B cell (primary cell): ENCODE measurements around the gene DLGAP3. TPM values are rescaled to one million over a fixed set of nuclear protein-coding genes. Genes with fewer than 3 reads are reported as not detected.

Experiments
- ATAC-seq: fragments of 200-7000 bp; cut with Tn5 transposase; one replicate; pipeline ENCODE4 v1.10.0; 2021; ENCODE audit warnings: low read depth, mild to moderate bottlenecking, moderate number of reproducible peaks, moderate library complexity
- CTCF ChIA-PET: fragments of 350-600 bp; sonication (Branson Sonifier 250); formaldehyde crosslinking; loops from one replicate; lab custom pipeline; 2021; ENCODE audit warnings: antibody characterized with exemption, inconsistent platforms; lab: Charles Lee
- POLR2A ChIA-PET: fragments of 350-600 bp; sonication (Branson Sonifier 250); formaldehyde crosslinking; loops from one replicate; lab custom pipeline; 2021; ENCODE audit warnings: antibody characterized with exemption; lab: Charles Lee
- DNase-seq: peaks from one replicate; pipeline ENCODE4 v3.0.0; 2013
- H2AFZ ChIP-seq: 2 replicates; pipeline ENCODE4 v1.6.1; 2012; ENCODE audit warnings: mild to moderate bottlenecking, low read depth, low read length; ENCODE audit not compliant: insufficient read depth, poor library complexity, severe bottlenecking
- H3K27ac ChIP-seq, 2 donors: 1 replicate in 1 of 2; 2 replicates in 1 of 2; pipeline ENCODE4 v1.5.1; 2012 to 2013; ENCODE audit warnings: low read length in 2 of 2, mild to moderate bottlenecking in 2 of 2, moderate library complexity in 1 of 2
- H3K27me3 ChIP-seq, 4 experiments: fragments of 200-600 bp in 1 of 4; sonication (generic) in 1 of 4; replicated peaks in 1 of 4; 1 replicate in 2 of 4; 2 replicates in 2 of 4; pipeline versions ENCODE4 v1.6.1 to v1.7.0; 2013 to 2016; ENCODE audit warnings: low read length in 3 of 4, mild to moderate bottlenecking in 2 of 4, mixed read lengths in 1 of 4, moderate library complexity in 1 of 4; ENCODE audit not compliant: insufficient read depth in 4 of 4, control insufficient read depth in 3 of 4; ENCODE audit errors: control extremely low read depth in 1 of 4
- H3K36me3 ChIP-seq, 2 experiments: replicated peaks in 1 of 2; 1 replicate in 1 of 2; 2 replicates in 1 of 2; pipeline versions ENCODE4 v1.6.1 to v1.7.1; 2013; ENCODE audit warnings: low read length in 1 of 2; ENCODE audit not compliant: insufficient read depth in 2 of 2, control insufficient read depth in 1 of 2; ENCODE audit errors: control extremely low read depth in 1 of 2, extremely low read depth in 1 of 2
- H3K4me1 ChIP-seq, 2 donors: fragments of 200-600 bp in 1 of 2; sonication (generic) in 1 of 2; 1 replicate in 1 of 2; 2 replicates in 1 of 2; pipeline versions ENCODE4 v1.5.1 to v1.6.1; 2013 to 2017; ENCODE audit warnings: low read length in 2 of 2; ENCODE audit not compliant: control insufficient read depth in 2 of 2, insufficient read depth in 2 of 2
- H3K4me2 ChIP-seq: replicated peaks from 2 replicates; pipeline ENCODE3; 2012; ENCODE audit warnings: mild to moderate bottlenecking, low read depth, low read length; ENCODE audit not compliant: poor library complexity, severe bottlenecking
- H3K4me3 ChIP-seq, 5 experiments: fragments of 200-600 bp in 1 of 5; sonication (generic) in 1 of 5; 1 replicate in 3 of 5; 2 replicates in 2 of 5; pipeline versions ENCODE4 v1.5.1 to v1.7.0; 2011 to 2016; ENCODE audit warnings: low read length in 4 of 5, mild to moderate bottlenecking in 4 of 5, low read depth in 2 of 5, control low read depth in 1 of 5, moderate library complexity in 1 of 5; ENCODE audit not compliant: insufficient read depth in 1 of 5; ENCODE audit errors: control extremely low read depth in 1 of 5, extremely low read depth in 1 of 5
- H3K79me2 ChIP-seq: fragments of 200-600 bp; sonication (generic); one replicate; pipeline ENCODE4 v1.6.0; 2016; ENCODE audit warnings: low read length; ENCODE audit not compliant: control insufficient read depth, insufficient read depth
- H3K9ac ChIP-seq: fragments of 200-600 bp; sonication (generic); 2 replicates; pipeline ENCODE4 v1.6.1; 2017; ENCODE audit warnings: mild to moderate bottlenecking, low read length, moderate library complexity
- H3K9me3 ChIP-seq, 3 donors: one replicate each; pipeline versions ENCODE4 v1.6.1 to v1.7.1; 2013; ENCODE audit warnings: low read length in 2 of 3; ENCODE audit not compliant: control insufficient read depth in 2 of 3, insufficient read depth in 1 of 3; ENCODE audit errors: control extremely low read depth in 1 of 3
- H4K20me1 ChIP-seq: 2 replicates; pipeline ENCODE4 v1.6.0; 2012; ENCODE audit warnings: mild to moderate bottlenecking, low read length; ENCODE audit not compliant: insufficient read depth, control insufficient read depth, poor library complexity, severe bottlenecking
- H3K27ac Mint-ChIP-seq: one replicate; pipeline ENCODE4 v1.8.0; 2021; ENCODE audit warnings: mixed read lengths
- H3K27me3 Mint-ChIP-seq: one replicate; pipeline ENCODE4 v1.8.0; 2021; ENCODE audit warnings: mixed read lengths
- H3K4me1 Mint-ChIP-seq: one replicate; pipeline ENCODE4 v1.8.0; 2021; ENCODE audit warnings: mixed read lengths
- H3K4me3 Mint-ChIP-seq: one replicate; pipeline ENCODE4 v1.8.0; 2021; ENCODE audit warnings: mixed read lengths
- H3K9me3 Mint-ChIP-seq: one replicate; pipeline ENCODE4 v1.8.0; 2022; ENCODE audit warnings: mixed read lengths; ENCODE audit not compliant: insufficient read depth
- CTCF ChIP-seq: fragments of 200-600 bp; IDR thresholded peaks from one replicate; pipeline ENCODE4 v1.8.0; 2022; ENCODE audit warnings: antibody characterized with exemption, mild to moderate bottlenecking
- EZH2 ChIP-seq: IDR thresholded peaks from 2 replicates; pipeline ENCODE4 v1.6.1; 2012; ENCODE audit warnings: borderline replicate concordance, low read depth, mild to moderate bottlenecking, moderate library complexity, low read length; ENCODE audit not compliant: insufficient read depth, poor library complexity, severe bottlenecking
- WGBS: methylation state at CpG from one replicate; pipeline ENCODE4 v1.1.5; 2013; ENCODE audit warnings: missing lambda C conversion rate; ENCODE audit not compliant: insufficient coverage; 5-methylcytosine and 5-hydroxymethylcytosine counted together
- intact Hi-C: fragments of 100-400 bp; cut with micrococcal nuclease; formaldehyde crosslinking; loops from one replicate; pipeline ENCODE4 v1.10.0; 2022
- polyA plus RNA-seq: library from polyadenylated mRNA; depleted of rRNA; stranded (reverse); fragments of >200 nt; gene quantifications from 2 replicates; pipeline ENCODE4 v1.2.3, GENCODE V29; 2012
- total RNA-seq, 2 donors: library from RNA; stranded (reverse); fragments of 120-200 nt in 1 of 2; gene quantifications; 1 replicate in 1 of 2; 2 replicates in 1 of 2; pipeline versions ENCODE4 v1.2.3 to v1.2.4, GENCODE V29; 2013 to 2022

Gene DLGAP3
- total and polyA plus RNA-seq, 2 donors (not counting 1 experiment from before 2014, with no cell fraction given) = 2.3 to 2.4 TPM

GRCh38 chr1:34845131-34845901 is 84.1 kb downstream of the DLGAP3 start:
- no peak for DNase-seq
- H3K27ac Mint-ChIP-seq = no peak overlapping the region
- intact Hi-C loops = no loop called here
- ChIA-PET POLR2A (no interaction called here), CTCF (no interaction called here)
- H3K36me3 ChIP-seq = peaks cover 0 to 12% of the 10 kb centered on the region in 2 experiments
- no peaks in the 10 kb centered on the region for H3K9me3 Mint-ChIP-seq
- no peak overlapping the region for H2AFZ ChIP-seq
- H3K9ac ChIP-seq = no peak overlapping the region
- WGBS = 100% methylated on average over 3 of the region's 16 CpGs
- H3K27ac ChIP-seq = no peak overlapping the region
- H3K4me1 ChIP-seq = no peaks in the 10 kb centered on the region
- TF ChIP-seq EZH2 (no peak), CTCF (no peak)
- H3K79me2 ChIP-seq = peaks cover 43% of the 10 kb centered on the region
- no peaks in the 10 kb centered on the region for H3K4me1 Mint-ChIP-seq
- no peaks in the 10 kb centered on the region for H3K27me3 Mint-ChIP-seq
- no peak overlapping the region for H3K4me3 ChIP-seq
- H3K4me2 ChIP-seq = no peak overlapping the region
- H3K4me3 Mint-ChIP-seq = no peak overlapping the region
- no peaks in the 10 kb centered on the region for H3K9me3 ChIP-seq
- ATAC-seq = no peak
- H3K27me3 ChIP-seq = no peaks in the 10 kb centered on the region
- peaks cover 37% of the 10 kb centered on the region for H4K20me1 ChIP-seq

- H3K79me2 ChIP-seq = peaks cover 39% of the 10 kb centered on the region
- DNase-seq (no peak), ATAC-seq (no peak)
- POLR2A ChIA-PET = no interaction called here
- H3K4me3 ChIP-seq = no peak overlapping the region
- WGBS = no CpG with 5 or more reads among the region's 4 CpGs
- Mint-ChIP-seq H3K4me3 (no peak overlapping the region), H3K4me1 (no peaks in the 10 kb centered on the region), H3K9me3 (no peaks in the 10 kb centered on the region), H3K27me3 (no peaks in the 10 kb centered on the region), H3K27ac (no peak overlapping the region)
- no peaks in the 10 kb centered on the region for H3K9me3 ChIP-seq
- no peak overlapping the region for H3K4me2 ChIP-seq
- intact Hi-C loops = no loop called here
- H3K27ac ChIP-seq = no peak overlapping the region
- TF ChIP-seq EZH2 (no peak), CTCF (no peak)
- H2AFZ ChIP-seq = no peak overlapping the region
- H3K4me1 ChIP-seq = no peaks in the 10 kb centered on the region
- CTCF ChIA-PET = interaction anchor here (1.6 kb wide), 1 partner anchor 10 kb away, joined by 3 read pairs; no protein-coding TSS in a partner anchor
- no peak overlapping the region for H3K9ac ChIP-seq
- H3K36me3 ChIP-seq = peaks cover 0 to 12% of the 10 kb centered on the region in 2 experiments
- H3K27me3 ChIP-seq = no peaks in the 10 kb centered on the region
- H4K20me1 ChIP-seq = peaks cover 37% of the 10 kb centered on the region
Measured at GRCh38 chr1:34844252-34844634, 85.2 kb downstream of the DLGAP3 start.
